CD4-positive, alpha-beta T cell (primary cell): ENCODE data around the gene NUP210L. TPM values are rescaled to one million over a fixed set of nuclear protein-coding genes. Genes with fewer than 3 reads are reported as not detected.
"Not testable (repeated sequence)": the region's sequence is repeated elsewhere in the genome, so short reads cannot be mapped to it uniquely, and the experiment has no call there.

Source experiments
- ATAC-seq: fragments of 200-7000 bp; cut with Tn5 transposase; one replicate; pipeline ENCODE4 v1.10.0; 2022; ENCODE audit warnings: mild to moderate bottlenecking; ENCODE audit not compliant: poor library complexity
- CTCF ChIA-PET: fragments of 350-600 bp; sonication (Branson Sonifier 250); formaldehyde crosslinking; loops from one replicate; lab custom pipeline; 2021; ENCODE audit warnings: antibody characterized with exemption, inconsistent platforms; lab: Charles Lee
- POLR2A ChIA-PET: fragments of 350-600 bp; sonication (Branson Sonifier 250); formaldehyde crosslinking; loops from one replicate; lab custom pipeline; 2021; ENCODE audit warnings: antibody characterized with exemption, inconsistent platforms; lab: Charles Lee
- DNase-seq, 14 experiments: peaks; one replicate each; pipeline ENCODE4 v3.0.0-alpha.2; 2013 to 2020; ENCODE audit warnings: mixed read lengths in 2 of 14
- H3K27ac ChIP-seq, 2 donors: one replicate each; pipeline versions ENCODE4 v1.5.1 to v1.7.0; 2013; ENCODE audit warnings: low read length in 2 of 2, low read depth in 1 of 2, mild to moderate bottlenecking in 1 of 2
- H3K27me3 ChIP-seq, 2 experiments: 1 replicate in 1 of 2; 2 replicates in 1 of 2; pipeline versions ENCODE4 v1.6.1 to v1.7.0; 2013; ENCODE audit warnings: low read length in 2 of 2, control low read depth in 1 of 2, mild to moderate bottlenecking in 1 of 2, moderate library complexity in 1 of 2; ENCODE audit not compliant: insufficient read depth in 2 of 2, control insufficient read depth in 1 of 2
- H3K36me3 ChIP-seq: one replicate; pipeline ENCODE4 v1.6.1; 2013; ENCODE audit warnings: low read length, control low read depth; ENCODE audit not compliant: insufficient read depth
- H3K4me1 ChIP-seq: one replicate; pipeline ENCODE4 v1.6.1; 2013; ENCODE audit warnings: low read length, control low read depth; ENCODE audit not compliant: insufficient read depth
- H3K4me3 ChIP-seq: one replicate; pipeline ENCODE4 v1.5.1; 2013; ENCODE audit warnings: mild to moderate bottlenecking, low read length, moderate library complexity
- H3K9me3 ChIP-seq, 2 experiments: 1 replicate in 1 of 2; 2 replicates in 1 of 2; pipeline versions ENCODE4 v1.6.1 to v1.7.0; 2013; ENCODE audit warnings: low read length in 2 of 2, mild to moderate bottlenecking in 2 of 2, control low read depth in 1 of 2, moderate library complexity in 1 of 2; ENCODE audit not compliant: control insufficient read depth in 1 of 2, insufficient read depth in 1 of 2
- H3K27ac Mint-ChIP-seq: one replicate; pipeline ENCODE4 v1.8.0; 2020; ENCODE audit warnings: mixed read lengths
- H3K27me3 Mint-ChIP-seq: one replicate; pipeline ENCODE4 v1.8.0; 2021; ENCODE audit warnings: mixed read lengths
- H3K36me3 Mint-ChIP-seq: one replicate; pipeline ENCODE4 v1.8.0; 2021; ENCODE audit warnings: low read depth, mixed read lengths
- H3K4me1 Mint-ChIP-seq: one replicate; pipeline ENCODE4 v1.8.0; 2021; ENCODE audit warnings: low read depth, mixed read lengths
- H3K4me3 Mint-ChIP-seq: one replicate; pipeline ENCODE4 v1.8.0; 2020; ENCODE audit warnings: mild to moderate bottlenecking, mixed read lengths
- H3K9me3 Mint-ChIP-seq: one replicate; pipeline ENCODE4 v1.8.0; 2020; ENCODE audit warnings: mixed read lengths
- intact Hi-C, 2 experiments: fragments of 100-400 bp; cut with DNase I in 1 of 2; cut with micrococcal nuclease in 1 of 2; formaldehyde crosslinking; loops; one replicate each; pipeline versions ENCODE4 v1.15.1 to v1.9.0; 2023 to 2025; cut with DNase I, micrococcal nuclease
- total RNA-seq, 174 experiments: library from RNA in 2 of 174; stranded (reverse) in 2 of 174; gene quantifications; one replicate each; pipeline ENCODE4 v1.2.3 and lab custom pipeline; 2021 to 2026
- TF ChIP-seq, protein P1 (sequence below): fragments of 200-600 bp; IDR thresholded peaks from one replicate; pipeline ENCODE4 v1.8.0; 2022; ENCODE audit warnings: antibody characterized with exemption, mild to moderate bottlenecking

Gene NUP210L
- total RNA-seq, 2 experiments from 2014 or later, result 0.03 to 0.08 TPM

DNA sequence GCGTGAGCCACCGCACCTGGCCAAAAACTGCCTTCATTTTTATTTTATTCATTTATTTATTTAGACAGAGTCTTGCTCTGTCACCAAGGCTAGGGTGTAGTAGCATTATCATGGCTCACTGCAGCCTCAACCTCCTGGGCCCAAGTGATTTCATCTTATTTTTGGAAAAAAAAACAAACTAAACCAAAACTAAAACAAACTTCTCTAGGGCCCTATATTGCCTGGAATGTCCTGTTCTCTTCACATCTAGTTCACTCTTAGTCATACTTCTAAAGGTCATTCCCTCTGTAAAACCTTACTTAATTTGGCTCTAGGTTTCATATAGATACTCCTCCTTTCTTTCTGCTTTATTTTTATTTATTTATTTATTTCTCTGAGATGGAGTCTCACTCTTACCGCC lies 148.7 kb downstream of the NUP210L start:
- H3K9me3 ChIP-seq, result no peaks in the 10 kb centered on the region
- ATAC-seq (no peak), DNase-seq (no peak)
- Mint-ChIP-seq H3K27ac (no peak overlapping the region), H3K4me1 (no peaks in the 10 kb centered on the region), H3K9me3 (no peaks in the 10 kb centered on the region), H3K27me3 (no peaks in the 10 kb centered on the region), H3K36me3 (no peaks in the 10 kb centered on the region), H3K4me3 (no peak overlapping the region)
- intact Hi-C loops, result no loop called here
- H3K36me3 ChIP-seq, result no peaks in the 10 kb centered on the region
- TF ChIP-seq, protein P1, sequence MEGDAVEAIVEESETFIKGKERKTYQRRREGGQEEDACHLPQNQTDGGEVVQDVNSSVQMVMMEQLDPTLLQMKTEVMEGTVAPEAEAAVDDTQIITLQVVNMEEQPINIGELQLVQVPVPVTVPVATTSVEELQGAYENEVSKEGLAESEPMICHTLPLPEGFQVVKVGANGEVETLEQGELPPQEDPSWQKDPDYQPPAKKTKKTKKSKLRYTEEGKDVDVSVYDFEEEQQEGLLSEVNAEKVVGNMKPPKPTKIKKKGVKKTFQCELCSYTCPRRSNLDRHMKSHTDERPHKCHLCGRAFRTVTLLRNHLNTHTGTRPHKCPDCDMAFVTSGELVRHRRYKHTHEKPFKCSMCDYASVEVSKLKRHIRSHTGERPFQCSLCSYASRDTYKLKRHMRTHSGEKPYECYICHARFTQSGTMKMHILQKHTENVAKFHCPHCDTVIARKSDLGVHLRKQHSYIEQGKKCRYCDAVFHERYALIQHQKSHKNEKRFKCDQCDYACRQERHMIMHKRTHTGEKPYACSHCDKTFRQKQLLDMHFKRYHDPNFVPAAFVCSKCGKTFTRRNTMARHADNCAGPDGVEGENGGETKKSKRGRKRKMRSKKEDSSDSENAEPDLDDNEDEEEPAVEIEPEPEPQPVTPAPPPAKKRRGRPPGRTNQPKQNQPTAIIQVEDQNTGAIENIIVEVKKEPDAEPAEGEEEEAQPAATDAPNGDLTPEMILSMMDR, result no peak
- H3K27ac ChIP-seq, result no peak overlapping the region
- ChIA-PET CTCF (no interaction called here), POLR2A (no interaction called here)
- no peak overlapping the region for H3K4me3 ChIP-seq
- no peaks in the 10 kb centered on the region for H3K27me3 ChIP-seq
- no peaks in the 10 kb centered on the region for H3K4me1 ChIP-seq

DNA sequence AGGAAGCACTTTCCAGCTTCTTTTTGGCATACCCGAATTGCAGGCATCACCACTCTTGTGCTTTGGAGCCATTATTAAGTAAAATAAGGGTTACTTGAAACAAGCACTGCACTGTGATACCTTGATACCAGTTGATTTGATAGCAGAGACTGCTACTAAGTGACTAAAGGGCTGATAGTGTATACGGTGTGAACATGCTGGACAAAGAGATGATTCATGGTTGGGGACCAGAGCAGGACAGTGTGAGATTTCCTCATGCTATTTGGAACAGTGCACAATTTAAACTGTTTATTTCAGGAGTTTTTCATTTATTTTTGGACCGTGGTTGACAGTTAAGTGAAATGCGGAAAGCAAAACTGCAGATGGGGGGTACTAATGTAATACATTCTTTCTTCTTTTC lies 154.5 kb downstream of the NUP210L start:
- no peak for ATAC-seq
- no peak overlapping the region for H3K27ac ChIP-seq
- H3K27me3 ChIP-seq, result no peaks in the 10 kb centered on the region

DNA sequence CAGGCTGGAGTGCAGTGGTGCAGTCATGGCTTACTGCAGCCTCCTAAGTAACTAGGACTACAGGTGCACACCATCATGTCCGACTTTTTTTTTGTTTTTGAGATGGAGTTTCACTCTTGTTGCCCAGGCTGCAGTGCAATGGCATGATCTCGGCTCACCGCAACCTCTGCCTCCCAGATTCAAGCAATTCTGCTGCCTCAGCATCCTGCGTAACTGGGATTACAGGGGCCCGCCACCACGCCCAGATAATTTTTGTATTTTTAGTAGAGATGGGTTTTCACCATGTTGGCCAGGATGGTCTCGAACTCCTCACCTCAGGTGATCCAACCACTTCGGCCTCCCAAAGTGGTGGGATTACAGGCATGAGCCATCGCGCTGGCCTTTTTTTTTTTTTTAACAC lies 158.0 kb downstream of the NUP210L start:
- H3K4me3 ChIP-seq, H3K27ac Mint-ChIP-seq: not testable (repeated sequence)
- H3K36me3 Mint-ChIP-seq, result peaks cover 45% of the 10 kb centered on the region

More for the DNA sequence above, 154.5 kb downstream of the NUP210L start:
- Mint-ChIP-seq H3K4me3 (no peak overlapping the region), H3K27ac (no peak overlapping the region), H3K4me1 (peaks cover 2% of the 10 kb centered on the region), H3K9me3 (no peaks in the 10 kb centered on the region), H3K36me3 (peaks cover 10% of the 10 kb centered on the region), H3K27me3 (no peaks in the 10 kb centered on the region)
- POLR2A ChIA-PET, result interaction anchor here (5.6 kb wide), 1 partner anchor 9 kb away, joined by 43 read pairs; the partner anchor contains the start of gene RPS27
- intact Hi-C loops, result no loop called here
- Histone ChIP-seq H3K4me3 (no peak overlapping the region), H3K9me3 (no peaks in the 10 kb centered on the region), H3K36me3 (peaks cover 2% of the 10 kb centered on the region), H3K4me1 (no peaks in the 10 kb centered on the region)
- no peak for DNase-seq
- TF ChIP-seq, protein P1, result no peak
- CTCF ChIA-PET, result no interaction called here

DNA sequence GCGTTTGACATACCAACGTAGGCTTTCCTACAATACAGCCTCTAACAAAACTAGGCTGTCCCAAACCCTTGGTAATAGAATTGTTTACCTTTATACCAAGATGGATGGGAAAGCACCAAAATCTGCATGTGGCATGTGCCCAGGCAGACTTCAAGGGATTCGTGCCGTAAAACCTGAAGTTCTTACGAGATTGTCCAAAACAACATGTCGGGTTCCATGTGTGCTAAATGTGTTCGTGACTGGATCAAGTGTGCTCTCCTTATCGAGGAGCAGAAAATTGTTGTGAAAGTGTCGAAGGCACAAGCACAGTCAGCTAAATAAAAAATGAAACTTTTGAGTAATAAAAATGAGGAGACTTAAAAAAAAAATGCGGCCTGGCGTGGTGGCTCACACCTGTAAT lies 159.2 kb downstream of the NUP210L start:
- ATAC-seq, result no peak
- peak overlapping the region; percentile 46 for H3K27ac Mint-ChIP-seq
- Histone ChIP-seq H3K36me3 (peaks cover 38% of the 10 kb centered on the region), H3K27ac (no peak overlapping the region), H3K4me3 (no peak overlapping the region), H3K27me3 (no peaks in the 10 kb centered on the region), H3K9me3 (no peaks in the 10 kb centered on the region), H3K4me1 (peaks cover 29% of the 10 kb centered on the region)
- no peak overlapping the region for H3K4me3 Mint-ChIP-seq
- peaks cover 32% of the 10 kb centered on the region for H3K4me1 Mint-ChIP-seq
- DNase-seq, result no peak
- H3K27me3 Mint-ChIP-seq, result no peaks in the 10 kb centered on the region
- peaks cover 58% of the 10 kb centered on the region for H3K36me3 Mint-ChIP-seq
- TF ChIP-seq, protein P1, result no peak
- ChIA-PET CTCF (no interaction called here), POLR2A (interaction anchor here (1.0 to 1.2 kb wide), 3 partner anchors 39 to 324 kb away, joined by 4 to 5 read pairs (median 4); no protein-coding TSS in a partner anchor)
- intact Hi-C loops, result no loop called here
- no peaks in the 10 kb centered on the region for H3K9me3 Mint-ChIP-seq

More for the DNA sequence above, 158.0 kb downstream of the NUP210L start:
- H3K4me3 Mint-ChIP-seq, CTCF ChIA-PET, H3K9me3 ChIP-seq, H3K27me3 ChIP-seq, intact Hi-C loops, H3K27ac ChIP-seq, ATAC-seq, H3K27me3 Mint-ChIP-seq, H3K9me3 Mint-ChIP-seq, DNase-seq: not testable (repeated sequence)
- POLR2A ChIA-PET, result interaction anchor here (0.7 kb wide), 1 partner anchor 594 kb away, joined by 3 read pairs; no protein-coding TSS in a partner anchor
- Histone ChIP-seq H3K4me1 (peaks cover 22% of the 10 kb centered on the region), H3K36me3 (peaks cover 31% of the 10 kb centered on the region)
- peaks cover 23% of the 10 kb centered on the region for H3K4me1 Mint-ChIP-seq
